22Rv1 (cell line): ENCODE results near the gene F10.
"Not testable (repeated sequence)": the region's sequence is repeated elsewhere in the genome, so short reads cannot be mapped to it uniquely, and the experiment has no call there.

Experiments
- CTCF ChIP-seq: fragments of 450-650 bp; IDR thresholded peaks from 2 replicates; pipeline ENCODE4 v1.5.1; 2017; ENCODE audit warnings: mild to moderate bottlenecking
- ZFX ChIP-seq: fragments of 450-650 bp; IDR thresholded peaks from 2 replicates; pipeline ENCODE4 v1.6.1; 2017; ENCODE audit warnings: antibody characterized with exemption, borderline replicate concordance

DNA sequence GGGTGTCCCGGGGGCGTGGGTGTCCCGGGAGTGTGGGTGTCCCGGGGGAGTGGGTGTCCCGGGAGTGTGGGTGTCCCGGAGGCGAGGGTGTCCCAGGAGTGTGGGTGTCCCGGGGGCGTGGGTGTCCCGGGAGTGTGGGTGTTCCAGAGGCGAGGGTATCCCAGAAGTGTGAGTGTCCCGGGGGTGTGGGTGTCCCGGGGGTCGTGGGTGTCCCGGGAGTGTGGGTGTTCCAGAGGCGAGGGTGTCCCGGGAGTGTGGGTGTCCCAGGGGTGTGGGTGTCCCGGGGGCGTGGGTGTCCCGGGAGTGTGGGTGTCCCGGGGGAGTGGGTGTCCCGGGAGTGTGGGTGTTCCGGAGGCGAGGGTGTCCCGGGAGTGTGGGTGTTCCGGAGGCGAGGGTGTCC is 14.1 kb upstream of the F10 start:
- TF ChIP-seq CTCF, ZFX: not testable (repeated sequence)
